Stomach (tissue), 9 donors: ENCODE data around the gene SNX21. TPM values are rescaled to one million over a fixed set of nuclear protein-coding genes. Genes with fewer than 3 reads are reported as not detected.
A peak's percentile ranks its signal among the peaks of the same experiment; 100 is the strongest.

Source experiments
- DNase-seq, 2 donors: peaks; one replicate each; pipeline versions ENCODE4 v3.0.0 to v3.0.0-alpha.2; 2013 to 2019
- H3K27ac ChIP-seq, 5 donors: fragments of 200-600 bp in 4 of 5; sonication (generic) in 4 of 5; one replicate each; pipeline ENCODE4 v1.5.1; 2013 to 2019; ENCODE audit warnings: mild to moderate bottlenecking in 1 of 5, moderate library complexity in 1 of 5
- H3K27me3 ChIP-seq, 3 donors: fragments of 200-600 bp; sonication (generic); one replicate each; pipeline ENCODE4 v1.5.1; 2017 to 2019; ENCODE audit warnings: mixed run types in 1 of 3
- H3K36me3 ChIP-seq, 4 donors: fragments of 200-600 bp; sonication (generic); 1 replicate in 3 of 4; 2 replicates in 1 of 4; pipeline ENCODE4 v1.5.1; 2016 to 2019
- H3K4me1 ChIP-seq, 4 donors: fragments of 200-600 bp; sonication (generic); one replicate each; pipeline ENCODE4 v1.5.1; 2016 to 2019
- H3K4me3 ChIP-seq, 4 donors: fragments of 200-600 bp; sonication (generic) in 3 of 4; one replicate each; pipeline ENCODE4 v1.5.1; 2016 to 2019; ENCODE audit warnings: mild to moderate bottlenecking in 1 of 4
- H3K9me3 ChIP-seq, 4 donors: fragments of 200-600 bp; sonication (generic); one replicate each; pipeline ENCODE4 v1.5.1; 2016 to 2019
- CTCF ChIP-seq, 7 experiments: fragments of 450-650 bp in 4 of 7; fragments of 200-600 bp in 3 of 7; sonication (generic) in 3 of 7; IDR thresholded peaks; one replicate each; pipeline ENCODE4 v1.5.1; 2016 to 2019; ENCODE audit warnings: antibody characterized with exemption in 7 of 7, control low read depth in 2 of 7, mild to moderate bottlenecking in 1 of 7
- EP300 ChIP-seq: sonication (generic); formaldehyde crosslinking; IDR thresholded peaks from one replicate; pipeline ENCODE4 v1.6.1; 2017; ENCODE audit warnings: antibody characterized with exemption
- POLR2A ChIP-seq, 4 donors: fragments of 450-650 bp; IDR thresholded peaks; one replicate each; pipeline ENCODE4 v1.6.1; 2016; ENCODE audit warnings: antibody characterized with exemption in 4 of 4, control low read depth in 2 of 4, mild to moderate bottlenecking in 1 of 4, moderate library complexity in 1 of 4
- POLR2AphosphoS5 ChIP-seq, 3 donors: sonication (generic); formaldehyde crosslinking; IDR thresholded peaks; one replicate each; pipeline ENCODE4 v1.6.1; 2016; ENCODE audit warnings: antibody characterized with exemption in 3 of 3
- WGBS, 5 donors: extraction: QIAGEN DNeasy Blood & Tissue Kit in 3 of 5; methylation state at CpG; one replicate each; pipeline versions ENCODE4 v1.1.5 to v1.1.7; 2013 to 2018; 5-methylcytosine and 5-hydroxymethylcytosine counted together
- intact Hi-C: fragments of 100-400 bp; cut with DNase I; formaldehyde crosslinking; loops from one replicate; pipeline ENCODE4 v1.15.1; 2023; ENCODE audit warnings: low total_unique reads
- polyA plus RNA-seq, 3 donors: library from polyadenylated mRNA; stranded (reverse); fragments of 200-250 nt; gene quantifications; one replicate each; pipeline ENCODE4 v1.2.3, GENCODE V29; 2013
- total RNA-seq, 5 donors: library from RNA; depleted of rRNA; stranded (reverse); fragments of >200 nt; gene quantifications; one replicate each; pipeline versions ENCODE4 v1.1.0 to v1.2.3, GENCODE V29; 2014 to 2016
- donor health status: healthy with polysubstance abuse.
- donor health status: Bipolar disorder and iron deficiency.
- donor health status: healthy.

The SNX21 gene
- total and polyA plus RNA-seq, 8 donors = 15.2 to 120 (median 24.4) TPM

DNA sequence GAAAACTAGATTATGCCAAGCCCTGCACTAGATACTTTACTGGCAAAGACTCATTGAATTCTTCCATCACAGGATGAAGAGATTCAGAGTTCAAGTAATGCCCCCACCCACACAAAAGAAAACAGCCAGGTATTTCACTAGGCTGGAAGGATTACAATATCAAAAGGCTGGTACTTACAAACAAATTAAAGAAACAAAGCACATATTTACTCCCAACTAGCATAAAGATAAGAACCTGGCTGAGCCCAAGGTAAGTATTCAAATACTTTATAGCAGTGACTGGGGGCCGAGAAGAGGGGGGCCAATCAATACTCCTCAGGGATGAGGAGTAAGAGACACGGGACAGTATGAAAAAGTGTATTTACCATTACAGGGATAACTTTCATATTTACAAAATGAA lies 19.9 kb downstream of the SNX21 start:
- peaks cover 30 to 60% (median 52%) of the 10 kb centered on the region in 4 donors for H3K4me1 ChIP-seq
- DNase-seq = no peak
- no peak overlapping the region for H3K4me3 ChIP-seq
- H3K9me3 ChIP-seq = no peaks in the 10 kb centered on the region
- H3K27me3 ChIP-seq = no peaks in the 10 kb centered on the region
- 21 to 51% (median 30%) methylated on average over 2 of the region's 2 CpGs for WGBS, 5 donors
- intact Hi-C loops = no loop called here
- H3K27ac ChIP-seq = no peak overlapping the region
- TF ChIP-seq POLR2AphosphoS5 (IDR thresholded peaks at IDR 0.05) (no peak), POLR2A (IDR thresholded peaks at IDR 0.05) (no peak), EP300 (no peak), CTCF (IDR thresholded peaks at IDR 0.05) (no peak)
- H3K36me3 ChIP-seq = peaks cover 4 to 61% (median 40%) of the 10 kb centered on the region in 4 donors

DNA sequence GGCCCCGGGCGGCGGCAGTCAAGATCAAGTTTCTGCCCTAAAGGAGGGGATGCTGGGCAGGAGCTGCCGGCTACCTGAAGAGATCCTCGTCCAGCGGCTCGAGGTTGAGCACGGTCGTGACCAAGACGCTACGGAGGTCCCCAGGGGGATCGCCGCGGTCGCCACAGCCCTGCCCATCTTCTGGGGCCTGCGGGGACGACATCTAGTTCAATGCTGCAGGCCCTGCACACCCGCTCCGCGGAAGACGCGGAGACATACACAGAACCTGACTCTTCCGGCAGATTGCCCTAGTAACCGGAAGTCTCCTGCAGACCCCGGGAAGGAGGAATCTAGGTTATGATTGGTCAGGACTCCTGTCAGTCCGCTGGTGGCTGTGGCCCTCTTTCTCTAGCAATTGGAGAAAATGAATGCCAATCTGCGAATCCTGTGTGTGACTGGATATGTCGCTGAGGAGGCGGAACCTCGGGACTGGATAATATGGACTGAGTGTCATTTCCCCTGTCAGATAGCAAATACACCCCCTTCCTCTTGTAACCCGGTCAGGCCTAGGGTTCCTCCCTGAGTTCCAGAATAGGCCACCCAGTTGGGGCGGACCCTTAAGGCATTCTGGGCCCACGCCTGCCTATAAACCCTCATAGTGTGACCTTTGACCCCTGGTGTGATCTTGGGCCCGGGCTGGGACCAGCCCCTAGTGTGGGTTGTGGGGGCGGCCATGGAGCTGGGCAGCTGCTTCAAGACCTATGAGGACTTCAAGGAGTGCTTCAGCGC lies 23.7 kb downstream of the SNX21 start, which contains the start of the genes ACOT8 and ZSWIM3:
TSS of gene ACOT8 (minus strand) at position 279 of the 768 bp plus-strand sequence. CDS start at position 202, 77 bp downstream.
TSS of gene ZSWIM3 (plus strand) at position 501 of the 768 bp plus-strand sequence. CDS start at position 713, 212 bp downstream.
- peak; percentile 96 to 100 for DNase-seq
- Histone ChIP-seq H3K27ac (peak within 1 kb of the TSS; percentile 81 to 93 (median 84)), H3K9me3 (no peaks in the 10 kb centered on the region), H3K4me3 (peak within 1 kb of the TSS; percentile 75 to 97 (median 89)), H3K4me1 (peaks cover 30 to 74% (median 59%) of the 10 kb centered on the region in 4 donors), H3K36me3 (peaks cover 3 to 27% (median 18%) of the 10 kb centered on the region in 4 donors), H3K27me3 (no peaks in the 10 kb centered on the region)
- intact Hi-C loops = no loop called here
- 0 to 2% (median 0%) methylated on average over 16 to 36 of the region's 36 CpGs for WGBS, 5 donors
- TF ChIP-seq POLR2AphosphoS5 (IDR thresholded peaks at IDR 0.05) = peak; percentile 50 to 89 (median 79)
- TF ChIP-seq EP300 = no peak

GRCh38 chr20:45857882-45858216 lies 24.2 kb downstream of the SNX21 start:
- no peak for TF ChIP-seq CTCF (IDR thresholded peaks at IDR 0.05)
- TF ChIP-seq POLR2AphosphoS5 (IDR thresholded peaks at IDR 0.05) = no peak
- no peak for TF ChIP-seq POLR2A (IDR thresholded peaks at IDR 0.05)
- TF ChIP-seq EP300 = no peak
- H3K27ac ChIP-seq = peak overlapping the region; percentile 81 to 93 (median 84)
- intact Hi-C loops = no loop called here
- WGBS, 5 donors = 9 to 21% (median 12%) methylated on average over 3 to 13 of the region's 13 CpGs
- no peaks in the 10 kb centered on the region for H3K9me3 ChIP-seq
- no peak for DNase-seq
- H3K4me3 ChIP-seq = peak overlapping the region; percentile 75 to 97 (median 89)
- no peaks in the 10 kb centered on the region for H3K27me3 ChIP-seq
- H3K36me3 ChIP-seq = peaks cover 0 to 21% (median 13%) of the 10 kb centered on the region in 4 donors
- H3K4me1 ChIP-seq = peaks cover 30 to 69% (median 56%) of the 10 kb centered on the region in 4 donors

- 87 to 94% (median 93%) methylated on average over 3 to 5 of the region's 5 CpGs for WGBS, 5 donors
- Histone ChIP-seq H3K36me3 (peaks cover 0 to 2% (median under 1%) of the 10 kb centered on the region in 4 donors), H3K27ac (no peak overlapping the region), H3K9me3 (no peaks in the 10 kb centered on the region), H3K4me3 (no peak overlapping the region), H3K4me1 (peaks cover 25 to 48% (median 38%) of the 10 kb centered on the region in 4 donors), H3K27me3 (no peaks in the 10 kb centered on the region)
- TF ChIP-seq EP300 (no peak), POLR2A (IDR thresholded peaks at IDR 0.05) (no peak), POLR2AphosphoS5 (IDR thresholded peaks at IDR 0.05) (no peak), CTCF (IDR thresholded peaks at IDR 0.05) (no peak)
- intact Hi-C loops = no loop called here
- DNase-seq = no peak
These were observed 26.3 kb downstream of the SNX21 start for GRCh38 chr20:45859916-45860315.
